OCI-LY3 (cell line): ENCODE measurements around the gene RPS16.

ENCODE experiments used
- EZH2phosphoT487 ChIP-seq: fragments of 200-600 bp; shearing (Covaris generic); IDR thresholded peaks from 2 replicates; pipeline ENCODE4 v1.6.1; 2018; ENCODE audit warnings: antibody characterized with exemption, mixed run types, low read depth
- TF ChIP-seq, protein P1 (sequence below): fragments of 200-600, 300-600 bp; sonication (generic); IDR thresholded peaks from 2 replicates; pipeline ENCODE4 v1.5.1; 2014; ENCODE audit warnings: antibody characterized with exemption, low read length, low read depth

GRCh38 chr19:39397360-39398296, 38.1 kb downstream of the RPS16 start:
- TF ChIP-seq, protein P1, sequence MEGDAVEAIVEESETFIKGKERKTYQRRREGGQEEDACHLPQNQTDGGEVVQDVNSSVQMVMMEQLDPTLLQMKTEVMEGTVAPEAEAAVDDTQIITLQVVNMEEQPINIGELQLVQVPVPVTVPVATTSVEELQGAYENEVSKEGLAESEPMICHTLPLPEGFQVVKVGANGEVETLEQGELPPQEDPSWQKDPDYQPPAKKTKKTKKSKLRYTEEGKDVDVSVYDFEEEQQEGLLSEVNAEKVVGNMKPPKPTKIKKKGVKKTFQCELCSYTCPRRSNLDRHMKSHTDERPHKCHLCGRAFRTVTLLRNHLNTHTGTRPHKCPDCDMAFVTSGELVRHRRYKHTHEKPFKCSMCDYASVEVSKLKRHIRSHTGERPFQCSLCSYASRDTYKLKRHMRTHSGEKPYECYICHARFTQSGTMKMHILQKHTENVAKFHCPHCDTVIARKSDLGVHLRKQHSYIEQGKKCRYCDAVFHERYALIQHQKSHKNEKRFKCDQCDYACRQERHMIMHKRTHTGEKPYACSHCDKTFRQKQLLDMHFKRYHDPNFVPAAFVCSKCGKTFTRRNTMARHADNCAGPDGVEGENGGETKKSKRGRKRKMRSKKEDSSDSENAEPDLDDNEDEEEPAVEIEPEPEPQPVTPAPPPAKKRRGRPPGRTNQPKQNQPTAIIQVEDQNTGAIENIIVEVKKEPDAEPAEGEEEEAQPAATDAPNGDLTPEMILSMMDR = peak; percentile 95
- no peak for TF ChIP-seq EZH2phosphoT487
